Measurements from ENCODE around the gene HSPA6.
"Not testable (repeated sequence)": the region's sequence is repeated elsewhere in the genome, so short reads cannot be mapped to it uniquely, and the experiment has no call there.

DNA sequence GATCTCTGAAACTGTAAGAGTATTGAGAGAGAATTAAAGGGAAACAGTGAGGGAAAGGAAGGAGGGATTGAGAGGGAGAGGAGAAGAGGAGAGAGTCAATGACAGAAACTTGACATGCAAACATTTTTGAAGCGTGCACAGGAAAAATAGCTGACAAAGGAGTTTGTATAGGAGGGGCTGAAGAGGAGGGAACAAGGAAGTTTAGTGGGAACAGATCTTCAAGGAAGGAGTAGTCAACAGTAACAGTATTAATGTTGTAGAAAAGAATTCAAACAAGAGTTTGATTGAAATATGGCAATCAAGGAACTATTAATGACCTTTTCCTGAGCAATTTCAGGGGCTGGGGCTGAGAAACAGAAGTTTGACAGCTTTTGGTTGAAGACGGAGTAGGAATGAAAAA, 29.3 kb downstream of the HSPA6 start:
- TF ChIP-seq, protein P1, sequence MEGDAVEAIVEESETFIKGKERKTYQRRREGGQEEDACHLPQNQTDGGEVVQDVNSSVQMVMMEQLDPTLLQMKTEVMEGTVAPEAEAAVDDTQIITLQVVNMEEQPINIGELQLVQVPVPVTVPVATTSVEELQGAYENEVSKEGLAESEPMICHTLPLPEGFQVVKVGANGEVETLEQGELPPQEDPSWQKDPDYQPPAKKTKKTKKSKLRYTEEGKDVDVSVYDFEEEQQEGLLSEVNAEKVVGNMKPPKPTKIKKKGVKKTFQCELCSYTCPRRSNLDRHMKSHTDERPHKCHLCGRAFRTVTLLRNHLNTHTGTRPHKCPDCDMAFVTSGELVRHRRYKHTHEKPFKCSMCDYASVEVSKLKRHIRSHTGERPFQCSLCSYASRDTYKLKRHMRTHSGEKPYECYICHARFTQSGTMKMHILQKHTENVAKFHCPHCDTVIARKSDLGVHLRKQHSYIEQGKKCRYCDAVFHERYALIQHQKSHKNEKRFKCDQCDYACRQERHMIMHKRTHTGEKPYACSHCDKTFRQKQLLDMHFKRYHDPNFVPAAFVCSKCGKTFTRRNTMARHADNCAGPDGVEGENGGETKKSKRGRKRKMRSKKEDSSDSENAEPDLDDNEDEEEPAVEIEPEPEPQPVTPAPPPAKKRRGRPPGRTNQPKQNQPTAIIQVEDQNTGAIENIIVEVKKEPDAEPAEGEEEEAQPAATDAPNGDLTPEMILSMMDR (IDR thresholded peaks at IDR 0.05): not testable (repeated sequence)
- not testable (repeated sequence) for TF ChIP-seq POLR2A (IDR thresholded peaks at IDR 0.05)
